NCI-H2107 treated with DMSO at 0.1 percent for 48 hours (cell line): ENCODE results near the gene CDH23.

Experiments used
- DNase-seq: peaks from one replicate; lab custom pipeline; 2025; ENCODE audit not compliant: unreplicated experiment; lab: John Stamatoyannopoulos, UW

Gene CDH23

DNA sequence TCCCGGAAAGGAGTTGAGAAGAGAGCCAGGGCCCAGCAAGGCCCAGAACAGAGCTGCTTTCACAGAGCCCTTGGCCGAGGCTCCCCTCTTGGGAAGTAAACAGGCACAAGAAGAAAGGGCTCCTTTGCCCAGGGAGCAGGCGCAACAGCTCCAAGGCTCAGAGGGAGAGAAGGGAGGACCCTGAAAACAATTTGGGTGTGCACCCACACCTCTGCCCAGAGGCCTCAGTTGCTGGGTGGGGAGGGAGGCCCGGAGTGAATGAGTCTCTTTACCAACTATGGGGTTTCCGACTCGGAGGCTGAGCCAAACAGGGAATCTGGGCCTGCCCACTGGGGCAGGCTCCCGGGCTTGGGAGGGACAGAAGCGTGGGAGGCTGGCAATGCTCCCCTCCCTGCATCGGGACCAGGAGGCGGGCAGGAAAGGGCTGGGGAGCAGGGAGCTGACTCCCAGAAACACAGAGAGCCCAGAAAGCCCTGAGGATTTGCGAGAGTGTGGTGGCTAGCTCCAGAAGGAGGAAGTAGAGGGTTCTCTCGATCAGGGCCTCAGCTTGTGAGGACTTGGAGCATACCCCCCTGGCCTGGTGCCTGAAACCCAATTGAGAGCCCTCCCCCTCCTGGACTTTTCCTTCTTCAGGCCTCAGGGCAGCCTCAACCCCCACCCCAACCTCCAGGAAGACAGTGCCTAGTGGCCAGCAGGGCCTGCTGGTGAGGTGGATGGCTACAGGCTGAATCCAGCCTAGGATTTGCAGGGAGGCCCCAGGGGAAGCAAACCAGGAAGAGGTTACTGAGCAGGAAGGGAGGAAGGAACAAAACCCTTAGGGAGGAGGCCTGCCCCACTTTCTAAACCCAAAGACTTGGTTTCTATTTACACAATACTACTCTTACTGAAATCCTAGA is 316.7 kb downstream of the CDH23 start:
- DNase-seq, result no peak

- DNase-seq, result no peak
These were observed 317.3 kb downstream of the CDH23 start for GRCh38 chr10:71714031-71714410.

DNA sequence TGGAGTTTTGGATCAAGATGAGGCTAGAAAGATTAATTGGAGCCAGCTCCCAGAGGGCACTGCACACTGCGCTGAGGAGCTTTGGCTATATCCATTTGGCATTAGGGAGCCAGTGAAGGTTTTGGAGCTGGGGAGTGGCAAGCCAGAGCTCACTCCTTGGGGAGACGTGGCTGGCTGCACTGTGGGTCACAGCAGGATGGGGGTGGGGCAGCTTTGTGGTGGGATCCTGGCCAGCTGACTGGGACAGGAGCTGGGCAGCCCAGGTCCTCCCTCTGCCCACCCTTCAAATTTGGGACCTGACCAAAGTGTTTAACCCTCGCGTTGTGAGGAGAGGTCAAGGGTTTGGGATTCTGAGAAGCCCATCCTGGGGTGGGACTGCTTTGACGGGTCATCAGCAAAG is 317.9 kb downstream of the CDH23 start:
- no peak for DNase-seq

DNA sequence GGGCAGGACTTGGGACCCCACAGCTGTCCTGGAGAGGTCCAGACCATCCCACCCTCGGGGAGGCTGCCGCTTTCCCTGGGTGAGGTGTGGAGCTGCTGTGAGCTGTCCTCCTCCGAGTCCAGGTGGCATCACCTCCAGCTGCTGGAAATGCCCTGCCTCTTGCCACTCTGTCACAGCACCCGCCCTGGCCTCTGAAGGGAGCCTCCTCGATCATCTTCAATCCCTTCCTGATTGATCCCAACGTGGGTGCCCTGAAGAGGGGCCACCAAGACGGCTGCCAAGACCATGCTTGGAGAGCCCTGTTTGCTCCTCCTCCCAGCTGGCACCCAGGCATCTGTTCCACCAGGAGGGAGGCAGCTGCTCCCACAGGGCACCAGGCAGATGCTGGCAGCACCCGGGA is 318.3 kb downstream of the CDH23 start:
- DNase-seq, result no peak

DNA sequence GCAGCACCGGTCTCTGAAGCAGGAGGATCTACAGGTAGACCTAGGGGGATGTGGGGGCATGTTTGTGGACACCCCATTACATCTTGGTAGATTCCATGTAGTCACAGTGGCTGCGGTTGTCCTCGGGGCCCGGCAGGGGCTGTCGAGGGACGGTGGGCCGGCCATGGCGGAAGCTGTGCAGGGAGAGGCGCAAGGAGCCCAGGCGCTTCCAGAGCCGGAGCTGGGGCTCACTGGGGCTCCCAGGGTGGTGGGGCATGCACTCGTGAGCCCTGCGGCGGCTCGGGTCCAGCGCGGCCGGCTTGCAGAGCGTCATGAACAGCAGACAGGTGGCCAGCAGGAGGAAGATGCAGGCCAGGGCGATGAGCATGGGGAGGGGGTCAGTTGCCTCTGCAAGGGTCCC is 319.1 kb downstream of the CDH23 start:
- DNase-seq, result no peak

GRCh38 chr10:71716426-71716825 is 319.7 kb downstream of the CDH23 start:
- DNase-seq, result no peak

DNA sequence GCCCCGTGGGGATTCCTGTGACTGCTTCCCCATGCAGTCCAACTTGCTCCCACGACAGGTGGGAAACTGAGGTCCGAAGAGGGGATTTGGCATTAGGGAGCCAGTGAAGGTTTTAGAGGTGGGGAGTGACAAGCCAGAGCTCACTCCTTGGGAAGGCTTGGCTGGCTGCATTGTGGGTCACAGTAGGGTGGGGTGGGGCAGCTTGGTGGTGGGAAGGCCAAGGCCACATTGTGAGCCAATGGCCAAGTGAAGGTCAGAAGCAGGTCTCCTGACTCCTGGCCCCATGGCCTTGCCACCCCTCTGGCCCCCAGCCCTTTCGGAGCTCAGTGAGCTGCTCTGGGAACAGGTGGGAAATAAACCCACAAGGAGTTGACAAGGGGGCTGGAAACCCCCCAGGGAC is 320.3 kb downstream of the CDH23 start:
- no peak for DNase-seq

DNA sequence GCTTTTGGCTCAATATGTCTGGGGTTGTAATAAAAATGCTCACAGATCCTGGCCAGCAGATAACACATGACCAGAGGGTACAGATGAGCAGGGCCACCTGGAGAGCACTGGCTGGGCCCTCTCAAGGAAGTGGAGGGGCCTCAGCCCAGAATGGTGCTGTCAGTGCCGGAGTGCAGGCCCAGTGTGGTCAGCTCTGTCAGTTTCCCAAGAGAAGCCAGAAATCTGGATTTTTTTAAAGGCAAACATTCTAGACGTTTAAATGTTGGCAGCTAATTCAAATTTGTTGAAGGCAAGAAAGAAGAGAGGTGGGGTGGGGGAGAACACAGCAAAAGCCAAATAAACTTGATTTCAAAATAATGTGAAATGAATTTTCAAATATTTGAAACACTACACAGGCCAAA is 320.8 kb downstream of the CDH23 start:
- no peak for DNase-seq

GRCh38 chr10:71718165-71718698 is 321.5 kb downstream of the CDH23 start:
- no peak for DNase-seq

DNA sequence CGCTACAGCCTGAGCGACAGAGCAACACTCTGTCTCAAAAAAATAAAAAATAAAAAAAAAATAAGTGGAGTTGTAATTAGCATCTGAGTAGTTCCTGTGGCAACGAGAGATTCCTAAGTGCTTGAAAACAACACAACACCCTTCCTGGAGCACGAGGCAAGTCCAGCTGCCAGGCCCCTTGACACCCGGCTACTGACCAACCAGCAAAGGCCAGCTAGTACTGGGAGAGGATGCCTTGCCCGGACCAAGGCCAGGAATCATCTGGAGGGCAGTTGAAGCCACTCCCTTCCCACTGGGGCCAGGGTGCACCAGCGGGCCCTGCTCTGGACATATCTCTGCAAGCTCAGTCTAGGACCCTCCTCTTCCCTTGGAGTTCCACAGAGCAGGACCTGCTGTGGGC is 322.3 kb downstream of the CDH23 start:
- DNase-seq, result no peak

DNA sequence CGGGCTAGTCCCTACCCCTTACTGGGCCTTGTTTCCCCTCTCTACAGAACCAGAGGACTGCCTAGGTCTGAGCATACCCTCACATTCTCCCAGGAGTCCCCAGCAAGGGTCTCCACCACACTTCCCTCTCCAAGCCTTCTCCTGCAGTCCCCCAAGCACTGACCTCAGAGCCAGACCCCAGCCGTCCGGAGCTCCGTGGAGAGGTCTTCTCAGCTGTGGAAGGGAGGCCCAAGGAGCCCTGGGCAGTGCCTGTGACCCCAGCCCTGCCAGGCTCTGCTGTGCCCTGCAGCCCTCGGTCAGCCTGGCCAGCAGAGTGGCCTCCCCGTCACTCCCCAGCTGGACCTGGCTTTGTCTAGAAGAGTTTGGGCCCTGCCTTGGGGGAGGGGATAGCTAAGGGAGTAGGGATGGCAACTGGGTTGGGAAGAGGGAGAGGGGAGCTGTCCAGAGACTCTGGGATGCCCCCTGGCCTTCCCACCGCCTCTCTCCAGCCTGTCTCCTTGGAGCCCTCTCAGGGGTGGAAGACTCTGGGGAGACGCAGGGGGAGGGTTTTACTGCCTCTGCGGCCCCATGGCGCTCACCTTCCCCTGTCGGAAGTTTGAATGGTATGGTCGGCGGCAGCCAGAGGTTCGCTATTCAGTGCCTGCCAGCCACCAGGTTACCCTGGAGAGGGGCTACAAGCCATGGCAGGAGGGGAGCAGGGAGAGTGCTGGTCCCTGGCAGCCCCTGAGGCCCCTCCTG is 322.9 kb downstream of the CDH23 start, which contains the start of gene C10orf105:
TSS of gene C10orf105 (minus strand) at position 315 of the 738 bp plus-strand sequence. CDS start 3,441 bp downstream, outside the sequence.
- no peak for DNase-seq

GRCh38 chr10:71720288-71720687 is 323.6 kb downstream of the CDH23 start:
- no peak for DNase-seq

- DNase-seq, result no peak
These were observed 324.6 kb downstream of the CDH23 start for GRCh38 chr10:71721313-71721712.

DNA sequence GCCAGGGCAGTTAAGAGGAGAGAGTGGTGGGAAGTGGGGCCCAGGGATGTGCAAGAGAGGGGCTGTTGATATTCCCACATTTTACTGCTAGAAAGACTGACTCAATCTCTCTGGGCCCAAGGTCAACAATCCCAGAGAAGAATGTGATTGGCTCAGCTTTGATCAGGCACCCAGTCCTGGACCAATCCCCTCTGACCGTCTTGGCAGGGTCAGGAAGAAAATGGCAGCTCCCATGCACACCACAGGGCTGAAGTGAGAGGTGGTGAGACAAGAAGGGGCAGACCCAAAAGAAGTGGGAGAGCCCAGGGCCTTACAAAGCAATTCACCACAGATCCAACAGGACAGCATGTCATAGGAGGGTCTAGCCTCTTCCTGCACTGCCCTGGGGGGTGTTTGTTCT is 326.1 kb downstream of the CDH23 start:
- no peak for DNase-seq

GRCh38 chr10:71723311-71723710 is 326.6 kb downstream of the CDH23 start:
- no peak for DNase-seq

DNA sequence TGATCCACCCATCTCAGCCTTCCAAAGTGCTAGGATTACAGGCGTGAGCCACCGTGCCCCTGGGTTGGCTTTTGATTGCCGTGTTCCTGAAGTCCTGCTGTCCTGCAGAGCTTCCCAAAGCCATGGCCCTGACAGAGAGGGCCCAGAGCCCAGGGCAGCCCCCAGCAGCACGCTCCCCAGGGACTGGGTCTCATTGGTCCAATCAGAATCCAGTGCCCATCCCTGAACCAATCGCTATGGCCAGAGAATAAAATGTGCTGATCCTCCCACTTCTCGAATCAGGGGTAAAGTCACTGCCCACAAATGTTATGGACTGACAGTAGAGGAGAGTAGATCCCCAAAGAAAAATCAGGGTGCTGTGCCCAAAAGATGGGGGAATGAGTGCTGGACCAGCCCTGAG is 327.8 kb downstream of the CDH23 start:
- DNase-seq, result no peak

GRCh38 chr10:71725249-71725648 is 328.5 kb downstream of the CDH23 start:
- no peak for DNase-seq

DNA sequence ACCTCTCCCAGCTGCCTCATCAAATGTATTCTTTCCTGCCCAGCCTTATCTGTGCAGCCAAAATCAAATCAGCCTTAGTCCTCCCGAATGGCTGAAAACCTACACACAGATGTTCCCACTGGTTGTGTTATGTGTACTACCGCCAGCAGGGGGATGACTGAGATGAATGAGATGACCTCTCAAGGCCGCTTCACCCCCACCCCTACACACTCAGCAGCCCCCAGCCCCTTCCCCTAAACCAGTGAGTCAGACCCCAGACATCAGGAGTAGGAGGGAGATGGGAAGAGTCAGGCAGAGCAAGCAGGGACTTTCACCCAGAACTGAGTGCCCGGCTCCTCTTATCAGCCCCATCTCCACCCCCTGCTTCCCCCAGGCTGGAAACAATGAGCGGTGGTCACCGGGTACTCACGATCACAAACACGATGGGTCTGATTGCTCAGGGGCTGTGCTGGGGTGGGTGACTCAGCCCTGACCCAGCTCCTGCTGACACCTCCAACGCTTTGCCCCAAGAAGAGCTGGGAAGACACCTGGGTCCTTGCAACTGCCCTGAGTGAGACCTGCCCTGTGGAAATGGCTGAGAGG is 329.4 kb downstream of the CDH23 start:
- DNase-seq, result no peak

GRCh38 chr10:71726580-71727104 is 329.9 kb downstream of the CDH23 start:
- no peak for DNase-seq

DNA sequence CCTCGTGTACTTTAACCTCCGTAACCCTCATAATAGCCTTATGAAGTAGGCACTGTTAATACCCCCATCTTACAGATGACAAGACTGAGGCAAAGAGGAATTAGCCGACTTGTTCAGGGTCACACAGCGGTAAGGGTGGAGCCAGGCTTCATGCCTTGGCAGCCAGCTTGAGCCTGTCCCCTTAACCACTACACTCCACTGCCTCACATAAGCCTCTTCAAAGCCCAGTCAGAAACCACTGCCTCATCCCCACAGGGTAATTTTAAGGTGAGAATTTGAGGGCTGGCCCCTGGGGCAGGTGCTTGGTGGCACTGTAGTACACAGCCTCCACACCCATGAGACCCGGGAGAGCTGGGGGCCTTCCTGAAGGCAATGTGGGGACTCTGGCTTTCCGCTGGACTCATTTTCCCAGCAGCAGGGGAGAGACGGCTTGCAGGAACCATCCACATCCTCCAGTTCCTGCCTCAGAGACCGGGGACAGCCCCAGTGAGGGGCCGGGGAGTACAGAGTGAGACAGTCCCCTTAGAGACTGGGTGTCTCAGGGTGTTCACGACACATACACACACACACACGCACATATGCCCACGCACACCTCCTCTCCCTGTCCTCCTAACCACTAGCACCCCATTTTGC is 330.5 kb downstream of the CDH23 start:
- DNase-seq, result no peak
